HepG2 (cell line): ENCODE data around the gene NECTIN3. TPM values are rescaled to one million over a fixed set of nuclear protein-coding genes. Genes with fewer than 3 reads are reported as not detected.

Source experiments
- ATAC-seq: fragments of 200-7000 bp; cut with Tn5 transposase; 3 replicates; pipeline ENCODE4 v1.9.1; 2020; ENCODE audit warnings: mild to moderate bottlenecking, moderate library complexity
- BruUV-seq: library from RNA; stranded (reverse); fragments of 400-500 nt; replicated peaks from 2 replicates; lab custom pipeline; 2021; lab: Mats Ljungman, UMichigan
- CTCF ChIA-PET: fragments of 300-600 bp; formaldehyde crosslinking; extraction: SDS; loops from one replicate; lab custom pipeline; 2021; ENCODE audit warnings: low total read pairs, inconsistent platforms, low intra/inter-chr PET ratio; lab: Yijun Ruan, JAX
- POLR2A ChIA-PET: fragments of 350-600 bp; sonication (Branson Sonifier 250); formaldehyde crosslinking; loops from one replicate; lab custom pipeline; 2020; ENCODE audit warnings: antibody characterized with exemption, inconsistent platforms; lab: Yijun Ruan, JAX
- DNase-seq: peaks from one replicate; pipeline ENCODE4 v3.0.0-alpha.2; 2015; ENCODE audit warnings: low spot score
- FAIRE-seq: peaks from 3 replicates; lab custom pipeline; 2011; peaks lifted over from hg19 to GRCh38; lab: Jason Lieb, UNC
- H2AFZ ChIP-seq: one replicate; pipeline ENCODE4 v1.6.1; 2011; ENCODE audit warnings: low read length, inconsistent platforms
- H3K27ac ChIP-seq: fragments of 300-600 bp; 3 replicates; pipeline ENCODE4 v1.8.0; 2011; ENCODE audit warnings: mixed run types, mild to moderate bottlenecking, mixed read lengths, low read length, inconsistent platforms; ENCODE audit not compliant: insufficient read depth; ENCODE audit errors: extremely low read length
- H3K27me3 ChIP-seq, 2 experiments: fragments of 200-600 bp in 1 of 2; 2 replicates in 1 of 2; 3 replicates in 1 of 2; pipeline versions ENCODE4 v1.6.0 to v1.8.0; 2011; ENCODE audit warnings: low read length in 2 of 2, mild to moderate bottlenecking in 2 of 2, moderate library complexity in 2 of 2, inconsistent platforms in 1 of 2; ENCODE audit not compliant: insufficient read depth in 2 of 2, control insufficient read depth in 1 of 2
- H3K36me3 ChIP-seq, 2 experiments: fragments of 200-600 bp in 1 of 2; replicated peaks in 1 of 2; 2 replicates in 1 of 2; 3 replicates in 1 of 2; pipeline versions ENCODE4 v1.5.1 to v1.8.0; 2011; ENCODE audit warnings: low read length in 2 of 2, inconsistent platforms in 1 of 2; ENCODE audit not compliant: insufficient read depth in 2 of 2, control insufficient read depth in 1 of 2
- H3K4me1 ChIP-seq: 2 replicates; pipeline ENCODE4 v1.5.1; 2012; ENCODE audit warnings: low read length, inconsistent platforms; ENCODE audit not compliant: insufficient read depth
- H3K4me2 ChIP-seq: 2 replicates; pipeline ENCODE4 v1.6.0; 2011; ENCODE audit warnings: low read depth, low read length, inconsistent platforms
- H3K4me3 ChIP-seq, 3 experiments: fragments of 200-600 bp in 1 of 3; sonication (generic), shearing (Covaris generic) in 1 of 3; replicated peaks in 1 of 3; 2 replicates each; pipeline ENCODE4 v1.5.1; 2011 to 2016; ENCODE audit warnings: low read length in 3 of 3, inconsistent platforms in 2 of 3, low read depth in 2 of 3, mild to moderate bottlenecking in 2 of 3, control low read depth in 1 of 3, mixed read lengths in 1 of 3; ENCODE audit not compliant: insufficient read depth in 1 of 3
- H3K79me2 ChIP-seq: one replicate; pipeline ENCODE4 v1.6.1; 2011; ENCODE audit warnings: low read length, inconsistent platforms; ENCODE audit not compliant: insufficient read depth
- H3K9ac ChIP-seq: 2 replicates; pipeline ENCODE4 v1.6.0; 2011; ENCODE audit warnings: mild to moderate bottlenecking, low read depth, low read length, inconsistent platforms; ENCODE audit not compliant: insufficient read depth
- H3K9me3 ChIP-seq: 2 replicates; pipeline ENCODE4 v1.5.1; 2012; ENCODE audit warnings: mild to moderate bottlenecking, low read length
- H4K20me1 ChIP-seq: 2 replicates; pipeline ENCODE4 v1.6.0; 2011; ENCODE audit warnings: inconsistent platforms, mild to moderate bottlenecking, low read length, moderate library complexity; ENCODE audit not compliant: insufficient read depth
- JUND ChIP-seq: sonication (generic); formaldehyde crosslinking; IDR thresholded peaks from 2 replicates; pipeline ENCODE4 v1.8.0; 2022; ENCODE audit warnings: mild to moderate bottlenecking, missing genetic modification reagents
- POLR2AphosphoS2 ChIP-seq: IDR thresholded peaks from 2 replicates; pipeline ENCODE4 v1.6.1; 2011; ENCODE audit warnings: low read depth, low read length, improper control_type of control experiment
- ZSCAN21 ChIP-seq: sonication (generic); formaldehyde crosslinking; IDR thresholded peaks from 2 replicates; pipeline ENCODE4 v1.8.0; 2022; ENCODE audit warnings: mild to moderate bottlenecking, missing genetic modification reagents, moderate library complexity, borderline replicate concordance
- WGBS: methylation state at CpG from one replicate; pipeline ENCODE4 v1.1.6; 2017; ENCODE audit warnings: low lambda C conversion rate; 5-methylcytosine and 5-hydroxymethylcytosine counted together
- in situ Hi-C: cut with HindIII; loops from 2 replicates; pipeline ENCODE4 v1.10.0; 2017; ENCODE audit warnings: low pct_unique_long_range_greater_than_20kb; ENCODE audit not compliant: extremely low pct_ligation_motif_present
- intact Hi-C: fragments of 100-400 bp; cut with micrococcal nuclease; formaldehyde crosslinking; loops from one replicate; pipeline ENCODE4 v1.10.0; 2022; ENCODE audit not compliant: unreplicated experiment
- polyA plus RNA-seq, 8 experiments: library from polyadenylated mRNA; depleted of rRNA in 3 of 8; stranded (reverse) in 7 of 8; unstranded in 1 of 8; fragments of >200 nt; fragmentation: Illumina TruSeq in 4 of 8; extraction: Trizol in 4 of 8; gene quantifications; 2 replicates each; pipeline versions ENCODE4 v1.2.1 to v1.2.3, GENCODE V29; 2011 to 2016; ENCODE audit warnings: low read depth in 4 of 8, missing spikeins in 1 of 8, mixed read lengths in 1 of 8; ENCODE audit not compliant: insufficient read depth in 1 of 8
- total RNA-seq, 5 experiments: library from RNA; depleted of rRNA; stranded (reverse); fragments of >200 nt; fragmentation: Illumina TruSeq; extraction: Trizol; gene quantifications; 2 replicates each; pipeline ENCODE4 v1.2.3, GENCODE V29; 2016; ENCODE audit warnings: low read depth in 1 of 5
- TF ChIP-seq, protein P1 (sequence below): sonication (generic); formaldehyde crosslinking; IDR thresholded peaks from 2 replicates; pipeline ENCODE4 v1.4.0; 2020; ENCODE audit warnings: missing genetic modification reagents
- TF ChIP-seq, protein P2 (sequence below): sonication (generic); formaldehyde crosslinking; IDR thresholded peaks from 2 replicates; pipeline ENCODE4 v1.8.0; 2022; ENCODE audit warnings: mild to moderate bottlenecking, missing genetic modification reagents, moderate library complexity

Gene NECTIN3
- total and polyA plus RNA-seq, 2 of the 13 experiments (the other 11 are each of a cell fraction or from before 2014, with no cell fraction given): 10.4 to 45.1 TPM

DNA sequence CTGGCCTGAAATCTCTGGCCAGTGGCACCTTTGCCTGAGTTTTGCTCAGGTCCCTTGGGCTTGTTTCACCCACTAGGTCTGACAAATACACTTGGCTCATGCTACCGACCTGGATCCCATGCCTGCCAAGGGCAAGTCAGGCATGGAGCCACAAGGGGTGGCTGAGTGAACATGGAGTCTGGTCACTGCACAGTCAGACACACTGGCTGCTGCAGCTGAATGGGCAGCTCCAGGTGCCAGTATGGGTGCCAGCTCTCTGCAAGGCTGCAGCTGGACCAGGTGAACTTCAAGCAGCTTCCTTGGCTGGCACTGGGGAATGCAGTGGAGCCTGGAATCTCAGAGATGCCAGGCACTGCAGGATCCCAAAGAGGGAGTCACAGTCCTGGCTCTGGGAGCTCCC is 170.3 kb downstream of the NECTIN3 start:
- Histone ChIP-seq H3K36me3 (no peaks in the 10 kb centered on the region), H4K20me1 (no peaks in the 10 kb centered on the region), H3K4me1 (no peaks in the 10 kb centered on the region), H3K9me3 (no peaks in the 10 kb centered on the region), H3K9ac (no peak overlapping the region), H3K4me3 (no peak overlapping the region), H3K27me3 (no peaks in the 10 kb centered on the region)
- CTCF ChIA-PET: no interaction called here
- in situ Hi-C loops (no loop called here), intact Hi-C loops (no loop called here)
- BruUV-seq: no TSS peak
- WGBS: no CpG with 5 or more reads among the region's 1 CpG
- no peak for DNase-seq
- TF ChIP-seq JUND (no peak), POLR2AphosphoS2 (no peak), ZSCAN21 (CRISPR knock-in tag) (no peak)
- TF ChIP-seq, protein P1, sequence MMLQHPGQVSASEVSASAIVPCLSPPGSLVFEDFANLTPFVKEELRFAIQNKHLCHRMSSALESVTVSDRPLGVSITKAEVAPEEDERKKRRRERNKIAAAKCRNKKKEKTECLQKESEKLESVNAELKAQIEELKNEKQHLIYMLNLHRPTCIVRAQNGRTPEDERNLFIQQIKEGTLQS: no peak
- TF ChIP-seq, protein P2, sequence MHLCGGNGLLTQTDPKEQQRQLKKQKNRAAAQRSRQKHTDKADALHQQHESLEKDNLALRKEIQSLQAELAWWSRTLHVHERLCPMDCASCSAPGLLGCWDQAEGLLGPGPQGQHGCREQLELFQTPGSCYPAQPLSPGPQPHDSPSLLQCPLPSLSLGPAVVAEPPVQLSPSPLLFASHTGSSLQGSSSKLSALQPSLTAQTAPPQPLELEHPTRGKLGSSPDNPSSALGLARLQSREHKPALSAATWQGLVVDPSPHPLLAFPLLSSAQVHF (CRISPR knock-in tag): no peak
- TF ChIP-seq, all 625 proteins: peak for 0
- ATAC-seq (no peak), FAIRE-seq (no peak)
- H2AFZ ChIP-seq: no peak overlapping the region
- POLR2A ChIA-PET: no interaction called here
- H3K27ac ChIP-seq: no peak overlapping the region
- no peak overlapping the region for H3K4me2 ChIP-seq
- H3K79me2 ChIP-seq: no peaks in the 10 kb centered on the region
